OCI-LY3 (cell line): ENCODE measurements around the gene WWOX.

ENCODE experiments used
- CTCF ChIP-seq: fragments of 200-600, 300-600 bp; sonication (generic); IDR thresholded peaks from 2 replicates; pipeline ENCODE4 v1.5.1; 2014; ENCODE audit warnings: antibody characterized with exemption, low read length, low read depth
- EZH2phosphoT487 ChIP-seq: fragments of 200-600 bp; shearing (Covaris generic); IDR thresholded peaks from 2 replicates; pipeline ENCODE4 v1.6.1; 2018; ENCODE audit warnings: antibody characterized with exemption, mixed run types, low read depth

GRCh38 chr16:78783570-78784079 is 684.2 kb downstream of the WWOX start:
- TF ChIP-seq CTCF, result no peak
- TF ChIP-seq EZH2phosphoT487, result no peak
